GM12873 (cell line): Measurements from ENCODE around the gene CD4.

Experiments used
- TF ChIP-seq, protein P1 (sequence below): IDR thresholded peaks from 2 replicates; pipeline ENCODE4 v1.5.1; 2012; ENCODE audit warnings: low read depth, mild to moderate bottlenecking, moderate library complexity, low read length, control low read depth; ENCODE audit not compliant: insufficient read depth; ENCODE audit errors: missing control alignments

Gene CD4

DNA sequence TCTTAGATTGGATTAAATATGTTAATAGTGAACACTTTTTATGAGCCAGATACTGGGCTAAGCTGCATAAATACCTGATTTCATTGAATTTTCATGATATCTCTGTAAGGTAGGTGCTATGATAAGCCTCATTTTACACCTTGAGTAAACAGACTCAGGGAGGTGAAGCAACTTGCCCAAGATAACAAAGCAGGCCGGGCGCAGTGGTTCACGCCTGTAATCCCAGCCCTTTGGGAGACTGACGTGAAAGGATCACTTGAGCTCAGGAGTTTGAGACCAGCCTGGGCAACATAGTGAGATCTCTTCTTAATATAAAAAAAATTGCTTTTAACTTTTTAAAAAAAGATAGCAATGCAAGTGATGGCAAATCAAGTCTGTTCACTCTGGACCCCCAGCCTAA lies 52.7 kb downstream of the CD4 start:
- TF ChIP-seq, protein P1, sequence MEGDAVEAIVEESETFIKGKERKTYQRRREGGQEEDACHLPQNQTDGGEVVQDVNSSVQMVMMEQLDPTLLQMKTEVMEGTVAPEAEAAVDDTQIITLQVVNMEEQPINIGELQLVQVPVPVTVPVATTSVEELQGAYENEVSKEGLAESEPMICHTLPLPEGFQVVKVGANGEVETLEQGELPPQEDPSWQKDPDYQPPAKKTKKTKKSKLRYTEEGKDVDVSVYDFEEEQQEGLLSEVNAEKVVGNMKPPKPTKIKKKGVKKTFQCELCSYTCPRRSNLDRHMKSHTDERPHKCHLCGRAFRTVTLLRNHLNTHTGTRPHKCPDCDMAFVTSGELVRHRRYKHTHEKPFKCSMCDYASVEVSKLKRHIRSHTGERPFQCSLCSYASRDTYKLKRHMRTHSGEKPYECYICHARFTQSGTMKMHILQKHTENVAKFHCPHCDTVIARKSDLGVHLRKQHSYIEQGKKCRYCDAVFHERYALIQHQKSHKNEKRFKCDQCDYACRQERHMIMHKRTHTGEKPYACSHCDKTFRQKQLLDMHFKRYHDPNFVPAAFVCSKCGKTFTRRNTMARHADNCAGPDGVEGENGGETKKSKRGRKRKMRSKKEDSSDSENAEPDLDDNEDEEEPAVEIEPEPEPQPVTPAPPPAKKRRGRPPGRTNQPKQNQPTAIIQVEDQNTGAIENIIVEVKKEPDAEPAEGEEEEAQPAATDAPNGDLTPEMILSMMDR, result no peak

DNA sequence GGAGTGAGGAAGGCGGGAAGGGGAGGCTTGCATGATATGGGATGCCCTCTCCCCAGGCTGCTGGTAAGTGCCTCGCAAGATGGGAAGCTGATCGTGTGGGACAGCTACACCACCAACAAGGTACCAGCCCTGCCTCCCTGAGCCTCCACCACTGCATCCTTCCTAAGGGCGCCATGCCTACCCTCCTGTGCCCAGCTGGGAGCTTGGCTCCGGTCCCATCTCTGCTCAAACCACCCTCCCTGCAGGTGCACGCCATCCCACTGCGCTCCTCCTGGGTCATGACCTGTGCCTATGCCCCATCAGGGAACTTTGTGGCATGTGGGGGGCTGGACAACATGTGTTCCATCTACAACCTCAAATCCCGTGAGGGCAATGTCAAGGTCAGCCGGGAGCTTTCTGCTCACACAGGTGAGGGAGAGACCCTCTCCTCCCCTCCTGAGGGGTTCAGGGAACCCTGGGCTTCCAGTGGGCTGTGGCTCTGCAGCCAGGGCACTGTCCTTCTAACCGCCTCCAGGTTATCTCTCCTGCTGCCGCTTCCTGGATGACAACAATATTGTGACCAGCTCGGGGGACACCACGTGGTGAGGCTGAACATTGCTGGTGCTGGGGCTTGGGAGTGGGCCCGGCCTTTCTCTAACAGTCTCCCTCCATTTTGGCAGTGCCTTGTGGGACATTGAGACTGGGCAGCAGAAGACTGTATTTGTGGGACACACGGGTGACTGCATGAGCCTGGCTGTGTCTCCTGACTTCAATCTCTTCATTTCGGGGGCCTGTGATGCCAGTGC lies 54.0 kb downstream of the CD4 start:
- TF ChIP-seq, protein P1, result no peak

DNA sequence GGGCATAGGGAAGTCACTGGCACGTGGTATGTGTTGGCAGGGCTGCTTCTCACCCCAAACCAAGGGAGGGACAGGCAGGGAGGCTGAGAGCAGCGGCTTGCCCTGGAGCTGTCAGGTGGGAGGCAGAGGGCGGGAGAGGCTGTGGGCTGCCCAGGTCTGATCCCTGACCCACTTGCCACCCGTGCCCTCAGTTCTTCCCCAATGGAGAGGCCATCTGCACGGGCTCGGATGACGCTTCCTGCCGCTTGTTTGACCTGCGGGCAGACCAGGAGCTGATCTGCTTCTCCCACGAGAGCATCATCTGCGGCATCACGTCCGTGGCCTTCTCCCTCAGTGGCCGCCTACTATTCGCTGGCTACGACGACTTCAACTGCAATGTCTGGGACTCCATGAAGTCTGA lies 56.1 kb downstream of the CD4 start:
- TF ChIP-seq, protein P1, result no peak

DNA sequence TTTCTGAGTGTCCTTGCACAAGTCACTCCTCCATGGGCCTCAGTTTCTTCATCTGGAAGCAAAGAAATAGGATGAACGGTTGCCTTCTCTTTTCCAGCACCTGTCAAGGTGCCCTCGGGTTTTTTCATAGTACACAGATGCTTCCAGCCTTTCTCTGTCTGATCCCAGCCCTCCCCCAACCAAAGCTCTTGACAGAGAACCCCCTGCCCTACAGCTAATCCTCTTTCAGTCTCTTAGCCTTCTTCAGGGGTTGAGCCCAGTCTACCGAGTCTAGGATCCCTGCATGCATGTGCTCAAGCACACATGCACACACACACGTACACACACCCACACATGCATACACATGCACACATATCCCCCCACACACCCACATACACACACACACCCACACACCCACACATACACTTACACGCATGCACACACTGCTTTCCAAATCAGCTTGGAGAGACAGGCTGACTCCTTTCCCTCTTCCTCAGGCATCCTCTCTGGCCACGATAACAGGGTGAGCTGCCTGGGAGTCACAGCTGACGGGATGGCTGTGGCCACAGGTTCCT lies 57.1 kb downstream of the CD4 start:
- TF ChIP-seq, protein P1, result no peak

DNA sequence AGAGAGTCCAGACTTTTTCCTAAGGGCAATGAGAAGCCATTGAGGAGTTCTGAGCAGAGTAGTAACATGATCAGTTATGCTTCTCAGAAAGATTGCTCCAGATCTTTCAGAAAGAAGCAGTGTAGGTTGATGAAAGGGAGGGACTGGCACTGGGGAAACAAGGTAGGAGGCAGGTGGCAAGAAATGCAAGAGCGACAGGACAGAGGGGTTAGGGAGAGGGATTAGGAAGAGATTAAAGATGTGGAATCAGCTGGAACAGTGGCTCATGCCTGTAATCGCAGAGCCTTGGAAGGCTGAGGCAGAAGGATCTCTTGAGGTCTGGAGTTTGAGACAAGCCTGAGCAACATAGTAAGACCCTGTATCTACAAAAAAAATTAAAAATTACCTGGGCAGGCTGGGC lies 58.3 kb downstream of the CD4 start:
- TF ChIP-seq, protein P1, result no peak

DNA sequence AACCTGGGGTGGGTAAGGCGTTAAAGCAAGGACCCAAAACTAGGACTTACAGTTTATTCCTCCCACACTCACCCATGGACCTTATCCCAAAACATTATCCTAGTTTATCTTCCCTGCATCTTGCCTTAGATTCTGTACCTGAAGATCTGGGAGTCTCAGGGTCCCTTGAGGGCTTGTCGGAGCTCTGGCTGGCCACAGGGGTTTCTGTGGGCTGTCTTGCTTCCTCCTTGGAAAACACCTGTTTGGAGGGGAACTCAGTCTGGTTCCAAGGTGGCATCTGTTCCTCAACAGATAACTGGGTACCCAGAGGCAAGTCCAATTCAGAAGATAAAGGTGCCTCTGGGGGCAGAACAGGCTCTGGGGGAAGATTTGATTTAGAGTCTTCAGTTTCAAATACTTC lies 60.1 kb downstream of the CD4 start:
- TF ChIP-seq, protein P1, result no peak

DNA sequence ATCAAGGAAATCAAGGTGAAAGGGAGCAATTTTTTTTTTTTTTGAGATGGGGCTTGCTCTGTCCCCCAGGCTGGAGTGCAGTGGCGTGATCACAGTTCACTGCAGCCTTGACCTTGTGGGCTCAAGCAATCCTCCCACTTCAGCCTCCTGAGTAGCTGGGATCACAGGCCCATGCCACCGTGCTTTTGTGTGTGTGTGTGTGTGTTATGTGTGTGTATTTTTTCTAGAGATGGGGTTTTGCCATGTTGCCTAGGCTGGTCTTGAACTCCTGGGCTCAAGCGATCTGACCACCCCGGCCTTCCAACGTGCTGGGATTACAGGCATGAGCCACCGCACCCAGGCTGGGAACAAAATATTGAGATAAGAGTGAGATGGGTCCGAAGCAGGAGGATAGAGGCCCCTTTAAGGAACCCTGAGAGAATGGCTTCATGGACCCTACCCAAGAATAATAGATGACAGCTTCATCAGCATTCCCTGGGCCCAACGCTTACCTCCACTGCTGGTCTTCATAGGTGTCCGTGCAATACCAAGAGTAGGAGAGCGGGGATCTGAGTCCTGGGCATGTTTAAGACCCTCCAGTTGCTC lies 60.7 kb downstream of the CD4 start:
- TF ChIP-seq, protein P1, result no peak
